ENCODE results near the gene PTPN21.

PTPN21 gene

GRCh38 chr14:88553886-88554456 lies 836 bp downstream of the PTPN21 start:
- DNase-seq (ENCODE audit: low read depth), result no peak
- H3K4me3 ChIP-seq (ENCODE audit: low read length), result peak overlapping the region; percentile 60
- TF ChIP-seq CTCF (IDR thresholded peaks at IDR 0.05; ENCODE audit: insufficient read depth, low read depth, low read length, missing control alignments), result no peak

- no peak overlapping the region for H3K4me3 ChIP-seq (ENCODE audit: low read length)
- DNase-seq (ENCODE audit: low read depth), result no peak
- TF ChIP-seq CTCF (IDR thresholded peaks at IDR 0.05; ENCODE audit: insufficient read depth, low read depth, low read length, missing control alignments), result no peak
These were observed 1.9 kb downstream of the PTPN21 start for GRCh38 chr14:88552876-88553275.

- peak; percentile 25 for DNase-seq (ENCODE audit: low read depth)
- TF ChIP-seq CTCF (IDR thresholded peaks at IDR 0.05; ENCODE audit: insufficient read depth, low read depth, low read length, missing control alignments), result no peak
- H3K4me3 ChIP-seq (ENCODE audit: low read length), result peak overlapping the region; percentile 80
These were observed 2.8 kb downstream of the PTPN21 start for GRCh38 chr14:88551980-88552431.

- peak overlapping the region; percentile 80 for H3K4me3 ChIP-seq (ENCODE audit: low read length)
- peak; percentile 88 for DNase-seq (ENCODE audit: low read depth)
- peak; percentile 43 for TF ChIP-seq CTCF (IDR thresholded peaks at IDR 0.05; ENCODE audit: insufficient read depth, low read depth, low read length, missing control alignments)
These were observed 3.5 kb downstream of the PTPN21 start for GRCh38 chr14:88551094-88551870.

DNA sequence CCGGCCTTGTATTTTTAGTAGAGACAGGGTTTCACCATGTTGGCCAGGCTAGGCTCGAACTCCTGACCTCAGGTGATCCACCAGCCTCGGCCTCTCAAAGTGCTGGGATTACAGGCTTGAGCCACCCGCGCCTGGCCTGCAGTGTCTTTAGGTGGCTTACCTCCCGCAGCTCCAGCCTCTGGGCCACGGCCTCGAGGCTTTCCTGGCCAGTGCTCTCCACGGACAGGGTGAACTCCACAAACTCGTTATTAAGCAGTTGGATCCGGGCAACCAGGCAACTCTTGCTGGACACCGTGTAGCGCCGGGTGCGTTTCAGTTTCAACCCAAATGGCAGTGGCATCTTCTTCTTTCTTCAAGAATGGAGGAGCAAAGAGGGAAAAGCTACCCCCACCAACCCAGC lies 4.7 kb downstream of the PTPN21 start:
- DNase-seq (ENCODE audit: low read depth), result no peak
- H3K4me3 ChIP-seq (ENCODE audit: low read length), result no peak overlapping the region
- no peak for TF ChIP-seq CTCF (IDR thresholded peaks at IDR 0.05; ENCODE audit: insufficient read depth, low read depth, low read length, missing control alignments)

DNA sequence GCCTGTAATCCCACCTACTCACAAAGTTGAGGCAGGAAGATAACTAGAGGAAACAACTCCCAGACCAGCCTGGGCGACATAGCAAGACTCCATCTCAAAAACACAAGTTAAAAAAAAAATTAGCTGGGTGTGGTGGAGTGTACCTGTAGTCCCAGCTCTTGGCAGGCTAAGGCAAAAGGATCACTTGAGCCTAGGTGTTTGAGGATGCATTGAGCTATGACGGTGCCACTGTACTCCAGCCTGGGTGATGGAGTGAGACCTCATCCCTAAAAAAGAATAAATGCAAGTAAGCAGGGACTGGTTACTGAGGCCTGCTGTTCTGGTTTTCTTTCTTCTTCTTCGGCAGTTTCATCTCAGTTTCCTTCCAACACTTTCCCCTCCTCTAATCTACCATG lies 7.4 kb downstream of the PTPN21 start:
- TF ChIP-seq CTCF (IDR thresholded peaks at IDR 0.05; ENCODE audit: insufficient read depth, low read depth, low read length, missing control alignments), result no peak
- no peak overlapping the region for H3K4me3 ChIP-seq (ENCODE audit: low read length)
- no peak for DNase-seq (ENCODE audit: low read depth)

Data from epithelial cell of esophagus (primary cell).